HK-2 (cell line): Measurements from ENCODE around the gene ZNF766.
A peak's percentile ranks its signal among the peaks of the same experiment; 100 is the strongest.
"Not testable (repeated sequence)": the region's sequence is repeated elsewhere in the genome, so short reads cannot be mapped to it uniquely, and the experiment has no call there.

Experiments used
- DNase-seq: peaks from one replicate; pipeline ENCODE4 v3.0.0-alpha.2; 2018; ENCODE audit not compliant: unreplicated experiment

Gene ZNF766

DNA sequence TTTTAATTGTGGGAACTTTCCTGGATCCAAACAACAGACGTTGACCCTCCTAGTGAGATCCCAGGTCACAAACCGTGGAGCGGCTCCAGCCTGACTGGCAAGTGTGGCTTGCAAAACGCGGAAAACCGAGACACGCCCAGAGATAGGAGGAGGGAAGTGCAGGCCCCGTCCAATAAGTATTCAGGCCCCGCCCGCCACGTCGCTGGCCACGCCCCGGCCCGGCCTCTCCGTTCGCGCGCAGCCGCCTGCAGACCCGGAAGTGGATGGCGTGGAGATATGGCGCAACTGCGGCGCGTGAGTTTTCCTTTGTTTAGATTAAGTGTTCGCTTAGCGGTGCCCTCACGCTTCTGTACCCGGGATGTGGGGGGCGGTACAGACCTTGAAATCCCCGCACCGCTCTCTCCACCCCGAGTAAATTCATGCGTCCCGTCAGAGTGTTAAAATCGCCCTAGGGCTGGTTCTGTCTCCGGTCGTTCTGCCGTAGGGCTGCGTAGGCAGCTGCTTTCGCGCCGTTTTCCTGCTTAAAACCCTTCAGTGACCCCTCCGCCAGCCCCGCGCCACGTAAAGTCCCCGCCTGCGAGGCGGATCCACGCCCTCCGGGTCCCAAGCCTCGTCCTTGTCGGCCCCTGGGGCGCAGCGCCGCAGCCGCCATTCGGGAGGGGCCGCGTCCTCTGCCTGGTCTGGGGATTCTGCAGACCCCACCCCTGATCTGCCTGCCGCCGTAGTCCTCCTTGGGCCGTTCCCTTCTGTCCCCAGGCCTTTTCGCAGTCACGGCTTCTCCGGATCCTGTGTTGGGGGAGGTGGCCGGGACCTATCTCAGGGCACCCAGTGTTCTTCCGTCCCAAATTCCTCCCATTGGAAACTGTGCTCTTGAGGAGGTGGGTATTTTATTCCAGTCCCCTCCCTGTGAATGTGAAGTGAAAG, at the start of gene ZNF766:
ZNF766 (plus strand) TSS at position 250 of the 924 bp plus-strand sequence; CDS start at position 277, 27 bp downstream.
- DNase-seq, result peak; percentile 97

DNA sequence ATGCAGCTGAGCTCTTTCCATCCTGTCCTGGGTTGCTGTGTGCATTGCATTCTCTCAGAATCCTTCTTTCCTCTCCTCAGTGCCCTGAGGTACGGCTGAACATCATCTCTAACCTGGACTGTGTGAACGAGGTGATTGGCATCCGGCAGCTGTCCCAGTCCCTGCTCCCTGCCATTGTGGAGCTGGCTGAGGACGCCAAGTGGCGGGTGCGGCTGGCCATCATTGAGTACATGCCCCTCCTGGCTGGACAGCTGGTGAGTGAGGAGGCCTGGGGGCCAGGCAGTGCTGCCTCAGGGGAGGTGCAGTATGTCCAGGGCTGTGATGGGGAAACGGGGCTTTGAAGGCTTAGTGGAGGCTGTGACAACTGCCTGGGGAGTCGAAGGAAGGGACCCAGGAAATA, 49.8 kb upstream of the ZNF766 start:
- no peak for DNase-seq

DNA sequence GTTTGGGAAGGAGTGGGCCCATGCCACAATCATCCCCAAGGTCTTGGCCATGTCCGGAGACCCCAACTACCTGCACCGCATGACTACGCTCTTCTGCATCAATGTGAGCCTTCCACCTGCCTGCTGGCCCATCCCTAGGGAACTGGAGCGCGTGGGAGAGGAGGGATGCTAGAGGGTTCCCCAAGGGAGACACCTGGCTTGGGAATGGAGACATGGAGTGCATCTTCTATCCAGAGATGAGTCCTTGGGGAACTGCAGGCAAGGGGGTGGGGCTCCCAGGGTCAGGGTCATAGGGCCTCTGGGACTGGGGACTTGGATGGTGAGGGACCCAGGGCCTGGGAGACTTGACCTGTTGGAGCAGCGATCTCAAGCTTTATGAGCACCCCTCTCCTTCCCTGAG, 48.4 kb upstream of the ZNF766 start:
- no peak for DNase-seq

DNA sequence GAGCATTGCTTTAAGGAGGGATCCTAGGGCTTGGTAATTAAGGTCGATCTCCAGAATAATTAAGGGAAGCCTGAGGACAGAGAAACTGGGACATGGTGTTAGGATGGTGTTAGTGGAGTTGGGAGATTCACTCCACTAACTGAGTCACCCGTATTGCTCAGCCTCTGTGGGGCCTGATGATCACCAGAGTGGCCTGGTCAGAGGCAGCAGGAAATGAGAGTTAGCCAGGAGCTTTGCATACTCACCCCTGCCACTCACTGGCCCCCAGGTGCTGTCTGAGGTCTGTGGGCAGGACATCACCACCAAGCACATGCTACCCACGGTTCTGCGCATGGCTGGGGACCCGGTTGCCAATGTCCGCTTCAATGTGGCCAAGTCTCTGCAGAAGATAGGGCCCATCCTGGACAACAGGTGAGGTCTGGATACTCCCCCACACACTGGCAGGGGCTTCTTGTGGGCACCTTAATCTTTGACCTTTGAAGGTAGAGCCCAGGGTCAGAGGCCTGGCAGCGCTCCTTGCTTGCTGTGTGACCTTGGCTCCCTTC, 47.5 kb upstream of the ZNF766 start:
- DNase-seq, result peak; percentile 43

DNA sequence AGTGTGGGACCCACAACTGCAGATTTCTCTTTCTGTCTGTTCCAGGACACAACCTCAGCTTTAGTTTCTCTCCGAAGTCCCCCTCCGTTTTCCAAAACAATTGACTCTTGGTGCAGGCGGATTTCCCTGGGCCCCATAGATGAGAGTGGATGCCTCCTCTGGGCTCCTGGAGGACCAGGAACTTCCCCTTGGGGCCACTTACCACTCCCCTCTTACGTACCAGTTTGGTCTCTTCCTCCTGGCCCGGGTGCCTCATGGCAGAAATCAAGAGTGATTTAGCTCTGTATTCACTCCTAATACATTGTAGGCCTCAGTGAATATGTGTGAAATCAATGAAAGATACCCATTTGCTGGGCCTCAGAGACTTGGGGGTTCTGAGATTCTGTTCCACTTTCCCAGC, 45.2 kb upstream of the ZNF766 start:
- DNase-seq, result no peak

DNA sequence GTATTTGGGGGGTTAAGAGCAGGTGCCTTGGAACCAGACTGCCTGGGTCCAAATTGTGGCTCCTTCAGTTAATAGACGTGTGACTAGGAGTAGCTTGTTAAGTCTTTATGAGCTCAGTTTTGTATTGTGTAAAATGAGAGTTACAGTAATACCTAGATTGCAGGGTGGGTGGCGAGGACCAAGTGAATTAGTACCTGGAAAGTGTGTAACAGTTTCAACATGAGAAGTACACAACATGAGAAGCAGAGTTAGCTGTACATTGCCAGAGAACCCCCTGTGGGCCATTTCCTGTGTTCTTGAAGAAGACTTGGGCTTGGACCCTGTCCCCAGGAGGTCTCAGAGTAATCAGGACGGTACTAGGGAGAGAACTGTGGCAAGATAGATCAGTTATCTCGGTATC, 42.7 kb upstream of the ZNF766 start:
- no peak for DNase-seq

DNA sequence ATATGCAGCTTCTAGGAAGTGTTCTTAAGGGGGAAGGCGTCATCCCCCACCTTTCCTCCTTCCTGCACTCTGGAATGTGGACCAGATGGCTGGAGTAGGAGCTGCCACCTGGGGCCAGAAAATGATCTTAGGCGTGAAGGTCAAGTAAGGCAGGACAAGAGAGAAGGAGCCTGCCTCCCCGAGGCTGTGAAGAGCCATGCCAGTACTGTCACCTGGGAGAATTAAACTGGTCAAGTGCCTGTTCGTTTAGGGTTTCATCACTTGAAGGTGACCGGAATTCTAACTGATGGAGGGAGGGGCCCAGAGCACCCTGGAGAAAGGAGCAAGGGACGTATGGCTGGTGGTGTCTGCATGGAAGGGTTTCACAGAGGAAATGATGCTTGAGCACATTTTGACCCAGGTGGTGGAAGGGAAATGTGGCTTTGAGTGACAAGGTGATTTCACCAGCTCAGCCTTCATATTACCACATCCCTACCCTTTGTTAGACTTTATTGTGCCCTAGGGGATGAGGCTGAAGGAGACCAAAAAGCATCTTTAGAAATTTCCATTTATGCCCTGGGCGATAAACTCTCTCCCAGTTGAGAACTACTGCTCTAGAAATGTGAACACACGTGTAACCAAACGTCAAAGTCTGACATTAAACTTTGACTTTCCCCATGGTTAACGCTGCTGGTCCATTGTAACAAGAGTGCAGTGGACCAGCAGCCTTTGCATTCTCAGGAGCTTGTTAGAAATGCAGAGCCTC, 42.0 kb upstream of the ZNF766 start:
- DNase-seq, result no peak

DNA sequence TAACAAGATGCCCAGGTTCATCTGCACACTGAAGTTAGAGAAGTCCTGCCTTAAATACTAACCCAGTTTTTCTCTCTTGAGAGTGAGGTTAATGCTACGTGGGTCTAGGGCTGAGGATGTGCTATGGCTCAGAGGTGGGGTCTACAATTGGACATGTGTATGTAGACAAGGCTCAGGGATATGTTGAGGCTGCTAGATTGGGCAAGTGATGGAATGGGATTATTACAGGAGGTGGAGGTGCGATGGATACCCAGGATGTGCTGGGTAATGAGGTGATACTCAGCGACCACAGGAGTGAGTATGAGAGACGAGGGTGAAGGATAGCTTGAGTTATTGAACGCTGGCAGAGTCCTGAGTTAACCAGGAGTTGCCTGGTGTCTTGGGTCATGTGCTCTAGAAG, 41.4 kb upstream of the ZNF766 start:
- no peak for DNase-seq

DNA sequence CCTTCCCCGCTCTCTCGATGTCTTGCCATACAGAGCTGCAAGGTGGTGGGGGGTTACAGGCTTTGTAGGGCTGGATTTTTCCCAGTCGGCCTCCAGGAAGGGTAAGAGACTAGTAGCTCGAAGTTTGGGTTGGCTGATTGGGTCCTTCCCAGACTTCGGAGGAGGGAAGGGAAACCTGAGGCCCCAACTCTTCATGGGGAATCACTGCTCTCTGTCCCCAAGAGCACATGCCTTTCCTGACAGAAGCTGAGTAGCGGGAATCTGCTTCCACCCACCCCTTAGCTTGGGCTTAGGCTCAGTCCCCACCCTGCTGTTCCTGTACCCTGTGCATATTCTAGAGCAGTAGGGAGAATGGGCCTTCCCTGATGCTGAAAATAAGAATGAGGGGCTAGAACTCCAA, 39.9 kb upstream of the ZNF766 start:
- no peak for DNase-seq

DNA sequence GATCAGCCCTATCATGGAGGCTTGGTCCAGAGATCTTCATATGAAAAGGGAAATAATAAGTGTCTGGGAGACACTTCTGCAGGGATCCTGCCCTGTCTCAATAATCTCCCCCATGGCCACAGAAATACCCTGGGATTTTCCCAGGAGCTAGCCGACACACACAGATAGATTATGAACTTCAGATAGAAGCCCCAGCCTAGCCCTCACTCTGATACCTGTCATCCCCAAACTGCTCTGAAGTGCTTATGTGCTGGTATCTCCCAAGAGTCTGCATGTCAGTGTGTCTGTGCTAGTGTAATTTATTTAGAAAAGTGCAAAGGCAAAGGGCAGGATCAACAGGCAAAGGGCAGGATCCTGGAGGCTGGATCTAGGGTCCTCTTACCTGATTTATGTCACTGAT, 38.7 kb upstream of the ZNF766 start:
- no peak for DNase-seq

DNA sequence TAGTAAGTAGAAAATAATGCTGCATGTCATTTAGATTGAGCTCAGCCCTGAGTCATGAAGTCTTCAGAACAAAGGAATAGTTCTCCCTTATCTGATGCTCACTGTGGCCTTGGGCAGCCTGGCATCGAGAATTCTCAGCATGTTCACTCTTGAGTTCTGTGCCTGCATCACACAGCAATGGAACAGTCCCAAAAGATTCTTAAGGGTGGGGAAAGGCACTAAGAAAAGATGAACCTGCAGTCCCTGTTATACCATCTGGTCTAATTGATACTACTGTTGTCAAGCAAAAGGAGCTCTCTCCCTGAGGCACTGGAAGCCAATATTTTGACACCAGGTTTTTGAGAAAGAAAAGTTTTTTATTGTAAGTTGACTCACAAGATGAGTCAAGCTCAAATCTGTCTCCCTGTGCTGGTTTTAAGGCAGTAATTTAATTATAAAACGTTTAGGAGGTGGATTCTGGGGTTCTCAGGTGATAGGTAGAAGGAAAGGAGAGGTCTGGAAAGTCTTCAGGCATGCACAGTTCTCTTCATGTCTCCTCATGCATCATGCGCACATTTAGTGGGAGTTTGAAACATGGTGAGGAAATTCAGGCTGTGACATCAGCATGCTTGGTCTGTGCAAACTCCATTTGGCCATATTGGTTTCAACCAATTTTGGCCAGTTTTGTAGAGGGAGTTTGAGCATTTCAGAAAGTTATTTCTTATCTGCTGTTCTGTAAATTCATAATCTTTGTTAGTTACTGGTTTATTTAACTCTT, 38.1 kb upstream of the ZNF766 start:
- DNase-seq, result no peak

DNA sequence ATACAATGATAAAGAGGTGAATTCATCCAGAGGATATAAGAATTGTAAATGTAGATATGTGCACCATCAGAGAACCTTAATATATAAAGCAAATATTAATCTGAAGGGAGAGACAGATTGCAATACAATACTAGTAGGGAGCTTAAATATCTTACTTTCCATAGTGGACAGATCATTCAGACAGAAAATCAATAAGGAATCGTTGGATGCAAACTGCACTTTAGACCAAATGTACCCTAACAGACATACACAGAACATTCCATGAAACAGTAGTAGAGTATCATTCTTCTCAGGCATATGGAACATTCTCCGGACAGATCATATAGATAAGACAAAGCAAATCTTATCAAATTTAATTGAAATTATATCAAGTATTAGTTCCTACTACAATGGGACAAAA, 35.0 kb upstream of the ZNF766 start:
- no peak for DNase-seq

DNA sequence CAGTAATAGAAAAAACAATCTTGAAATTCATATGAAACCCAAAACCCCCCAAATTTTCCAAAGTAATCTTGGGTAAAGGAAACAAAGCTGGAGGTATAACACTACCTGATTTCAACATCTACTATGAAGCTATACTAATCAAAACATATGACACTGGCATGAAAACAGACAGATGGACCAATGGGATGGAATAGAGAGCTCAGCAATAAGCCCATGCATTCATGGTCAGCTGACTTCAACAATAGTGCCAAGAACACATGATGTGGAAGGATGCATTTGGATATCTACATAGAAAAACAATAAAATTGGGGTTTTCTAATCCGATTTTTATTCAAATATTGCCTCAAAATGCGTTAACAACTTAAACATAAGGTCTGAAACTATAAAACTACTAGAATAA, 32.2 kb upstream of the ZNF766 start:
- DNase-seq, result no peak

DNA sequence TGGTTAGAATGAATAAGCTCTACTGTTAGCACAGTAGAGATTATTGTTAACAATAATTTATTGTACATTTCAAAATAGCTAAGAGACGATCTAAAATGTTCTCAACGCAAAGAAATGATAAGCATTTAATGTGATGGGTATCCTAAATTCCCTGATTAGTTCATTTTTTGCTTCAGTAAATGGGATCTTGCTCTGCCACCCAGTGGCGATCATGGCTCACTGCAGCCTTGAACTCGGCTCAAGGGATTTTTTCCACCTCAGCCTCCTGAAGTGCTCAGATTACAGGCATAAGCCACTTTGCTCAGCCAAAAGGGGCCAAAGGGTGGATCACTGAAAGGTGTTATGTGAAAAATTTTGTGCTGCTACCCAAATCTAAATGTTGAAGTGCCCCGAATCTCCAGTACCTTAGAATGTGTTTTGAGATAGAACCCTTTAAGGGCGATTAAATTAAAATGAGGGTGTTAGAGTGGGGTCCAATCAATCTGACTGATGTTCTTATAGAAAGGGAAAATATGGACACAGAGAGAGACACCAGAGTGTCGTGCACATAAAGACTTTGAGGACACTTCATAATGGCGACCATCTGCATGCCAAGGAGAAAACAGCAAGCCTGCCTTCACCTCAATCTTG, 31.5 kb upstream of the ZNF766 start:
- DNase-seq, result peak; percentile 48

DNA sequence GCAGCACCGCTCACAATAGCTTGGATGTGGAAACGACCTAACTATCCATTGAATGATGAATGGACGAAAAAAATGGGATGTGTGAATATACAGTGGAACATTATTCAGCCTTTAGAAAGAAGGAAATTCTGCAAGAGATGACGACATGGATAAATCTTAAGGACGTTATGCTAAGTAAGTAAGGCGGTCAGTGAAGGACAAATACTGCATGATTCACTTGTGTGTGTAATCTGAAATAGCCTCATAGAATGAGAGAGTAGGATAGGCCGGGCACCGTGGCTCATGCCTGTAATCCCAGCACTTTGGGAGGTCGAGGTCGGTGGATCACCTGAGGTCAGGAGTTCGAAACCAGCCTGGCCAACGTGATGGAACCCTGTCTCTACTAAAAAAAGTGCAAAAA, 25.4 kb upstream of the ZNF766 start:
- DNase-seq, result no peak

DNA sequence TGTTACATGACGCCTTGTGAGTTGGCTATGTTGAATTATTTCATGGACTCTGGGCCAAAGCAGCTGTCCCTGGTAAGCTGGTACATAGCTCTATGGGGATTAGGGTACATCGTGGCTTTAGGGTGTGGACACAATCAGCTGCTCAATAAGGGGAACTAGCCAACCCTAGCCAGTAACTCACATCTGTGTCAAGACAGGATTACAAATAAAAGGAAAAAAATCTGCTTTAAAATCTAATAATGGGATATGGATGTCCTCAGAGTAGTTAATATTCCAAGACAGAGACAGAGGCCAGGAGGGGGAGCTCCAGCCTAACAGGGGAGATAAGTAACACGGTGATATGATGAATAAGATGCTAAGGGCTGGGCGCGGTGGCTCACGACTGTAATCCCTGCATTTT, 21.1 kb upstream of the ZNF766 start:
- DNase-seq, result no peak

DNA sequence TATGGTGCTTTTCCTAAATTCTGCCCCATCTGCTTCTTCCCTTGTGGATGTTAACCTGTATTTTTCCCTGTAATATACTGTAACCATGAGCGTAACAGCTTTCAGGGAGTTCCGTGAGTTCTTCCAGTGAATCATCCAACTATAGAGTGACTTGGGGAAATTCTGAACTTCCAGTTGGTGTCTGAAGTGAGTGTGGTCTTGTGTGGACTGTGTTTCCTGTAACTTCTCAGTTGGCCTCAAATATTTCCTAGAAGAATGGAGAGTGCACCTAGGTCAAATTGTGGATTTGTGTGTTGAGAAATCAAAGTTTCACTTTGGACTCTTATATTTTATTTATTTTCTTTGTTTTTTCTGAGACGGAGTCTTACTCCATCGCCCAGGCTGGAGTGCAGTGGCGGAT, 11.0 kb upstream of the ZNF766 start:
- no peak for DNase-seq

DNA sequence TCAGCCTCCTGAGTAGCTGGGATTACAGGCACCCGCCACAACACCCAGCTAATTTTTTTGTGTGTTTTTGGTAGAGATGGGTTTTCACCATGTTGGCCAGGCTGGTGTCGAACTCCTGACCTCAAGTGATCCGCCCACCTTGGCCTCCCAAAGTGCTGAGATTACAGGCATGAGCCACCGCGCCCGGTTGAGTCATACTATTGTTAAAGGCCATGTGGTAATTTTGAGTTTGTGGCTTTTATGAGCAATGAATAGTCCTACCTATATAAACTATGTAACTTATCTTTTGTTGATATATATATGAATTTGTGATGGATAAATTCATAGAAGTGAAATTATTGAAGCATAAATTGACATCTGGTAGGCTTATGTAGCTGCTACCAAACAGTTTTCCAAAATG, 3.8 kb upstream of the ZNF766 start:
- not testable (repeated sequence) for DNase-seq

DNA sequence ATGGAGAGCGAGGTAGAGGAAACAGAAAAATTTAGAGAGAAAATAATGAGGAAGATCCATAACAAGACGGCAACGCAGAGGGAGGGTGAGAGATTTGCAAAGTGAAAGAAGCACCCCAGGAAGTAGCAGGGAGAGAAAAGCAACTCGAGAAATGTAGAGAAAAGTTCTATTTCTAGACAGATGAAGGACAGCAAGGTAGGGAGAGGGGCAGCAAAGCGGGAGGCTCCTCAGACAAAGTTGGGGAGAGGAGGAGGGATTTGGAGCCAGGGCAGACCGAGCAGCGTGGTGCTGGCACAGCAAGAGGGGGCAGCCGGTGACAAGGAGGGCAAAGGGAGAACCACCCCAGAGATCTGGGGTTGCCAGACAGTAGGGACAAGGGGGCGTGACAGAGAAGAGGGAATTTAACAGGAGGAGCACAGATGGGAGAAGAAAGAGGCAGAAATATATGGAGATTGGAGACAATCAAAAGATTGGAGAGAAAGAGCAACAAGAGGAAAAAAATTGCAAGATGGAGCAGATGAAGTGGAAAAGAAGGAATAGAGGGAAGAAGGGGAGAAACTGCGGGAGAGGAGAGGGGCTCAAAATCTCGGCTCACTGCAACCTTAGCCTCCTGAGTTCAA, 989 bp downstream of the ZNF766 start:
- peak; percentile 20 for DNase-seq

DNA sequence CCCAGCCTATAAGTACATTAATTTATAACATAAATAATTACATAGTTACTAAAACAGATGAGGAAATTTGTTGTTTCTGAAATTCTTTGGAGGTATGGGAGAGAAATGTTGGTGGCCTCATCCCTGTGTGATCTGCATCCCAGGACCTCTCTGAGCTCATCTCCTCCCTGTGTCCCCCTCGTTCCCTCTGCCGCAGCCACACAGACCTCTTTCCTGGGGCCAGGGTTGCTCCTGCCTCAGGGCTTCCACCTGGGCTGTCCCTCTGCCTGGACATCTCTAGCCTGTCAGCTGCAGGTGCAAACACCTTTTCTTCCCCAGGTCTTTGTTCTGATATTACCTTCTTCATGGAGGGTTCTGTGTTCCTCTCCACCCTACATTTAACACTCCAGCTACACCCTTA, 3.9 kb downstream of the ZNF766 start:
- DNase-seq, result no peak

DNA sequence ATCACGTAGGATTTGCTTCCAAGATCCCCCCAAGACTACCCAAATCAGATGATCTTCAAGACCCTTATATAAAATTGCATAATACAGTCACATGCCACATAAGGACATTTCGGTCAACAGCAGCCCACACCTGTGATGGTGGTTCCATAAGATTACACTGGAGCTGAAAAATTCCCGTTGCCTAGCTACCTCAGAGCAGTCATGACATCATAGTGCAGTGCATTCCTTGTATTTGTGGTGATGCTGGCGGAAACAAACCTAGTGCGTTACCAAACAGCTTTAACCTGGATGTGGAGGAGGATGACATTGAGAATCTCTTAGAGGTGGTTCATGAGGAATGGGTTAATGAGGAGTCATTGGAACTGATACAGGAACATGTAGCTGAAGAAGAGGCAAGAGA, 4.8 kb downstream of the ZNF766 start:
- DNase-seq, result no peak
